Middle frontal gyrus (tissue), 1 donor: ENCODE measurements around the gene RAB22A.
A peak's percentile ranks its signal among the peaks of the same experiment; 100 is the strongest.

Experiments used
- DNase-seq: peaks from one replicate; pipeline ENCODE4 v3.0.0-alpha.2; 2015; ENCODE audit warnings: low spot score; ENCODE audit errors: extremely low spot score

Gene RAB22A

GRCh38 chr20:58309591-58310290 lies at the start of gene RAB22A:
RAB22A (plus strand) TSS chr20:58309715; CDS start chr20:58309977, 262 bp downstream.
- DNase-seq, result peak; percentile 37

GRCh38 chr20:58260006-58260405 lies 49.5 kb upstream of the RAB22A start:
- no peak for DNase-seq

- no peak for DNase-seq
These were observed 47.9 kb upstream of the RAB22A start for GRCh38 chr20:58261660-58262059.

GRCh38 chr20:58264271-58264670 lies 45.2 kb upstream of the RAB22A start:
- no peak for DNase-seq

GRCh38 chr20:58267389-58268215 lies 41.9 kb upstream of the RAB22A start:
- DNase-seq, result no peak

- no peak for DNase-seq
These were observed 41.1 kb upstream of the RAB22A start for GRCh38 chr20:58268421-58268821.

- no peak for DNase-seq
These were observed 40.4 kb upstream of the RAB22A start for GRCh38 chr20:58268936-58269619.

GRCh38 chr20:58271606-58272351 lies 37.7 kb upstream of the RAB22A start:
- no peak for DNase-seq

GRCh38 chr20:58274384-58274783 lies 35.1 kb upstream of the RAB22A start:
- no peak for DNase-seq

- DNase-seq, result no peak
These were observed 32.4 kb upstream of the RAB22A start for GRCh38 chr20:58277107-58277506.

- no peak for DNase-seq
These were observed 31.7 kb upstream of the RAB22A start for GRCh38 chr20:58277578-58278472.

- no peak for DNase-seq
These were observed 22.8 kb upstream of the RAB22A start for GRCh38 chr20:58286729-58287128.

GRCh38 chr20:58287638-58288037 lies 21.9 kb upstream of the RAB22A start:
- no peak for DNase-seq

GRCh38 chr20:58289143-58289542 lies 20.4 kb upstream of the RAB22A start:
- DNase-seq, result no peak

- DNase-seq, result no peak
These were observed 16.1 kb upstream of the RAB22A start for GRCh38 chr20:58293453-58293852.

GRCh38 chr20:58294497-58295455 lies 14.7 kb upstream of the RAB22A start:
- no peak for DNase-seq

GRCh38 chr20:58296051-58296837 lies 13.3 kb upstream of the RAB22A start:
- DNase-seq, result no peak

GRCh38 chr20:58297394-58297793 lies 12.1 kb upstream of the RAB22A start:
- no peak for DNase-seq
